Heart left ventricle (tissue), 16 donors: ENCODE measurements around the gene DUS4L. TPM values are rescaled to one million over a fixed set of nuclear protein-coding genes. Genes with fewer than 3 reads are reported as not detected.

ENCODE experiments used
- ATAC-seq, 4 donors: fragments of 200-7000 bp; cut with Tn5 transposase; one replicate each; pipeline ENCODE4 v1.9.1; 2020 to 2022; ENCODE audit warnings: moderate library complexity in 4 of 4, mild to moderate bottlenecking in 3 of 4, moderate number of reproducible peaks in 1 of 4
- DNase-seq, 5 donors: peaks; one replicate each; pipeline ENCODE4 v3.0.0-alpha.2; 2020
- H3K27ac ChIP-seq, 12 donors: fragments of 200-600 bp; sonication (generic) in 4 of 12; one replicate each; pipeline versions ENCODE4 v1.5.0 to v1.8.0; 2016 to 2022; ENCODE audit warnings: mild to moderate bottlenecking in 2 of 12
- H3K27me3 ChIP-seq, 9 donors: fragments of 200-600 bp; sonication (generic) in 2 of 9; one replicate each; pipeline versions ENCODE4 v1.5.1 to v1.8.0; 2016 to 2022; ENCODE audit warnings: mild to moderate bottlenecking in 3 of 9
- H3K36me3 ChIP-seq, 9 donors: fragments of 200-600 bp; sonication (generic) in 2 of 9; one replicate each; pipeline versions ENCODE4 v1.5.0 to v1.8.0; 2018 to 2022; ENCODE audit warnings: mild to moderate bottlenecking in 2 of 9
- H3K4me1 ChIP-seq, 12 donors: fragments of 200-600 bp; sonication (generic) in 4 of 12; one replicate each; pipeline versions ENCODE4 v1.5.0 to v1.8.0; 2016 to 2022; ENCODE audit warnings: mild to moderate bottlenecking in 3 of 12
- H3K4me3 ChIP-seq, 12 donors: fragments of 200-600 bp; sonication (generic) in 4 of 12; one replicate each; pipeline versions ENCODE4 v1.5.0 to v1.8.0; 2017 to 2022; ENCODE audit warnings: mild to moderate bottlenecking in 9 of 12, moderate library complexity in 4 of 12
- H3K9me3 ChIP-seq, 12 donors: fragments of 200-600 bp; sonication (generic) in 4 of 12; one replicate each; pipeline versions ENCODE4 v1.5.0 to v1.8.0; 2016 to 2022; ENCODE audit warnings: mild to moderate bottlenecking in 1 of 12
- CTCF ChIP-seq, 12 donors: fragments of 200-600 bp; sonication (generic) in 4 of 12; IDR thresholded peaks; one replicate each; pipeline versions ENCODE4 v1.5.0 to v1.8.0; 2018 to 2022; ENCODE audit warnings: antibody characterized with exemption in 12 of 12, mild to moderate bottlenecking in 5 of 12
- POLR2A ChIP-seq, 2 donors: fragments of 450-650 bp; IDR thresholded peaks; one replicate each; pipeline ENCODE4 v1.6.1; 2017; ENCODE audit warnings: antibody characterized with exemption in 2 of 2, mild to moderate bottlenecking in 2 of 2, moderate library complexity in 2 of 2
- WGBS, 4 donors: extraction: QIAGEN DNeasy Blood & Tissue Kit in 2 of 4; methylation state at CpG; one replicate each; pipeline versions ENCODE4 v1.1.5 to v1.1.7; 2013 to 2018; 5-methylcytosine and 5-hydroxymethylcytosine counted together
- intact Hi-C, 10 donors: fragments of 100-400 bp; cut with DNase I; formaldehyde crosslinking; loops; one replicate each; pipeline versions ENCODE4 v1.11.1 to v1.14.2; 2022
- long read RNA-seq, 3 donors: library from polyadenylated mRNA; unstranded; transcript quantifications; one replicate each; pipeline ENCODE4 v2.0.0, GENCODE V29; 2020 to 2021
- polyA plus RNA-seq, 2 donors: library from polyadenylated mRNA; stranded (reverse); fragments of 200-250 nt; gene quantifications; one replicate each; pipeline ENCODE4 v1.2.3, GENCODE V29; 2013
- total RNA-seq, 9 donors: library from RNA; depleted of rRNA in 2 of 9; stranded (reverse); fragments of >200 nt in 2 of 9; fragmentation: NEBNext Ultra II Directional in 3 of 9; extraction: Animal tissue kit (Norgen Biotek cat#: 25700) in 3 of 9; gene quantifications; one replicate each; pipeline versions ENCODE4 v1.1.0 to v1.2.4, GENCODE V29; 2016 to 2023
- donor health status: ischemic (EF 13 %, LVEDD 7.1; RV severe dilation, severe dysfunction).
- donor health status: healthy with polysubstance abuse.
- donor health status: DM: no; HTN: yes; CAD: no.
- donor health status: DM: no; HTN: no; CAD: no.
- donor health status: ischemic (EF 25% LVEDD 6.9; RV normal size, moderate dysfunction).
- donor health status: ischemic (EF 25% LVEDD 5.7; RV mildly dilated, moderate dysfunction).
- donor health status: healthy.
- donor health status: DM: yes; HTN: yes; CAD: no.
- donor health status: ischemic (EF 35%, LVEDD 5.7; RV mildly dilated, moderate dysfunction).
- donor health status: nonischemic (EF 11% LVEDD 7.7; RV severe dilation, severe dysfunction).
- donor health status: DM: yes; HTN: yes; CAD: no.
- donor health status: PGD.
- donor health status: ischemic (EF 29% LVEDD 5.4; RV normal size, mild dysfunction).
- donor health status: nonischemic (EF 23%, LVEDD 6.1; RV moderate dilation, normal function).

DUS4L gene
- total RNA-seq (10 to 100 TPM in 3 of 9 donors, 1 to 10 TPM in 6; 5.3 to 11.7 (median 8.9) TPM), polyA plus RNA-seq (1 to 10 TPM; 4.5 to 5.9 TPM)
- long read RNA-seq, donor 1, partial matches to known transcripts = 3 of 7 reads
- long read RNA-seq, donor 1, other reads (novel, unspliced or antisense) = 2 of 7 reads
- long read RNA-seq, donor 2, partial matches to known transcripts = 0 of 7 reads
- long read RNA-seq, donor 2, other reads (novel, unspliced or antisense) = 5 of 7 reads
- long read RNA-seq, donor 3, partial matches to known transcripts = 3 of 6 reads
- long read RNA-seq, donor 3, other reads (novel, unspliced or antisense) = 3 of 6 reads

- H3K4me1 ChIP-seq = peaks cover 6 to 54% (median 40%) of the 10 kb centered on the region in 12 donors
- peaks cover 0 to 4% (median 0%) of the 10 kb centered on the region in 9 donors for H3K36me3 ChIP-seq
- TF ChIP-seq CTCF (IDR thresholded peaks at IDR 0.05) (peak in 1 of 12 donors; percentile 3), POLR2A (IDR thresholded peaks at IDR 0.05) (peak in 1 of 2 donors; percentile 66)
- H3K9me3 ChIP-seq = no peaks in the 10 kb centered on the region
- 0 to 1% (median 0%) methylated on average over 18 to 55 of the region's 55 CpGs for WGBS, 4 donors
- peak within 1 kb of the TSS; percentile 70 to 97 (median 83) for H3K4me3 ChIP-seq
- intact Hi-C loops = loop anchor here in 8 of 10 donors (1.0 to 10.0 kb wide), 10 partner anchors 16 to 359 kb away; partner anchors contain the start of genes BCAP29 (in 1 of the 8), CBLL1 (in 1 of the 8) and GPR22 (in 1 of the 8)
- peak within 1 kb of the TSS; percentile 88 to 99 (median 94) for H3K27ac ChIP-seq
- peak; percentile 92 to 97 (median 96) for ATAC-seq
- H3K27me3 ChIP-seq = no peaks in the 10 kb centered on the region
- DNase-seq = peak; percentile 82 to 92 (median 87)
Measured at GRCh38 chr7:107563775-107564552, at the start of gene DUS4L, which contains the start of gene COG5. TSS of gene DUS4L (plus strand) at chr7:107563971. CDS start at chr7:107567071, 3,100 bp downstream. TSS of gene COG5 (minus strand) at chr7:107563920. CDS start at chr7:107563896, 24 bp downstream.

- WGBS, 4 donors = 96 to 99% (median 97%) methylated on average over 2 of the region's 2 CpGs
- peaks cover 0 to 37% (median 10%) of the 10 kb centered on the region in 9 donors for H3K36me3 ChIP-seq
- DNase-seq (no peak), ATAC-seq (no peak)
- no peaks in the 10 kb centered on the region for H3K27me3 ChIP-seq
- no peaks in the 10 kb centered on the region for H3K9me3 ChIP-seq
- no peak overlapping the region for H3K27ac ChIP-seq
- TF ChIP-seq POLR2A (IDR thresholded peaks at IDR 0.05) = no peak
- TF ChIP-seq CTCF (IDR thresholded peaks at IDR 0.05) = no peak
- H3K4me3 ChIP-seq = no peak overlapping the region
- peaks cover 0 to 6% (median 0%) of the 10 kb centered on the region in 12 donors for H3K4me1 ChIP-seq
- intact Hi-C loops = no loop called here
Measured at GRCh38 chr7:107526672-107527071, 37.1 kb upstream of the DUS4L start.

- intact Hi-C loops = no loop called here
- H3K4me1 ChIP-seq = peaks cover 0 to 6% (median 0%) of the 10 kb centered on the region in 12 donors
- no peaks in the 10 kb centered on the region for H3K27me3 ChIP-seq
- H3K36me3 ChIP-seq = peaks cover 0 to 37% (median 10%) of the 10 kb centered on the region in 9 donors
- H3K9me3 ChIP-seq = no peaks in the 10 kb centered on the region
- TF ChIP-seq POLR2A (IDR thresholded peaks at IDR 0.05) (no peak), CTCF (IDR thresholded peaks at IDR 0.05) (no peak)
- H3K4me3 ChIP-seq = no peak overlapping the region
- no peak overlapping the region for H3K27ac ChIP-seq
- DNase-seq (no peak), ATAC-seq (no peak)
- WGBS, 4 donors = 87 to 95% (median 93%) methylated on average over 3 of the region's 3 CpGs
Measured at GRCh38 chr7:107527196-107527595, 36.6 kb upstream of the DUS4L start.

- intact Hi-C loops = no loop called here
- Histone ChIP-seq H3K27me3 (no peaks in the 10 kb centered on the region), H3K36me3 (peaks cover 0 to 33% (median 10%) of the 10 kb centered on the region in 9 donors), H3K4me1 (peaks cover 0 to 6% (median 0%) of the 10 kb centered on the region in 12 donors), H3K9me3 (no peaks in the 10 kb centered on the region), H3K27ac (no peak overlapping the region), H3K4me3 (no peak overlapping the region)
- no peak for DNase-seq
- TF ChIP-seq CTCF (IDR thresholded peaks at IDR 0.05) = no peak
- no peak for TF ChIP-seq POLR2A (IDR thresholded peaks at IDR 0.05)
- no peak for ATAC-seq
Measured at GRCh38 chr7:107528461-107528860, 35.3 kb upstream of the DUS4L start.
